Colonic mucosa (tissue), 4 donors: ENCODE results near the gene DBP. TPM values are rescaled to one million over a fixed set of nuclear protein-coding genes. Genes with fewer than 3 reads are reported as not detected.

ENCODE experiments used
- DNase-seq: peaks from one replicate; pipeline ENCODE4 v3.0.0-alpha.2; 2020
- H3K27ac ChIP-seq: fragments of 200-600 bp; one replicate; pipeline ENCODE4 v1.8.0; 2021
- H3K27me3 ChIP-seq: fragments of 200-600 bp; one replicate; pipeline ENCODE4 v1.8.0; 2021
- H3K36me3 ChIP-seq: fragments of 200-600 bp; one replicate; pipeline ENCODE4 v1.8.0; 2021
- H3K4me1 ChIP-seq: fragments of 200-600 bp; one replicate; pipeline ENCODE4 v1.8.0; 2021; ENCODE audit warnings: mild to moderate bottlenecking
- H3K4me3 ChIP-seq: fragments of 200-600 bp; one replicate; pipeline ENCODE4 v1.8.0; 2021
- H3K9ac ChIP-seq, 2 donors: one replicate each; pipeline ENCODE4 v1.7.0; 2013; ENCODE audit warnings: control low read depth in 2 of 2, low read depth in 2 of 2, low read length in 2 of 2
- H3K9me3 ChIP-seq: fragments of 200-600 bp; one replicate; pipeline ENCODE4 v1.8.0; 2021
- intact Hi-C: fragments of 100-400 bp; cut with DNase I; formaldehyde crosslinking; loops from one replicate; pipeline ENCODE4 v1.14.1; 2022
- total RNA-seq, 2 donors: library from RNA; stranded (reverse); fragmentation: NEBNext Ultra II Directional in 1 of 2; extraction: Animal tissue kit (Norgen Biotek cat#: 25700) in 1 of 2; gene quantifications; one replicate each; pipeline ENCODE4 v1.2.1, GENCODE V29; 2021
- TF ChIP-seq, protein P1 (sequence below): fragments of 200-600 bp; IDR thresholded peaks from one replicate; pipeline ENCODE4 v1.8.0; 2022; ENCODE audit warnings: antibody characterized with exemption, mild to moderate bottlenecking
- donor health status: healthy.
- donor health status: DM: no; HTN: no; CAD: no.
- donor health status: DM: no; HTN: no; CAD: no.

DBP gene
- total RNA-seq, 2 donors from 2014 or later = 4.7 to 8.9 TPM

DNA sequence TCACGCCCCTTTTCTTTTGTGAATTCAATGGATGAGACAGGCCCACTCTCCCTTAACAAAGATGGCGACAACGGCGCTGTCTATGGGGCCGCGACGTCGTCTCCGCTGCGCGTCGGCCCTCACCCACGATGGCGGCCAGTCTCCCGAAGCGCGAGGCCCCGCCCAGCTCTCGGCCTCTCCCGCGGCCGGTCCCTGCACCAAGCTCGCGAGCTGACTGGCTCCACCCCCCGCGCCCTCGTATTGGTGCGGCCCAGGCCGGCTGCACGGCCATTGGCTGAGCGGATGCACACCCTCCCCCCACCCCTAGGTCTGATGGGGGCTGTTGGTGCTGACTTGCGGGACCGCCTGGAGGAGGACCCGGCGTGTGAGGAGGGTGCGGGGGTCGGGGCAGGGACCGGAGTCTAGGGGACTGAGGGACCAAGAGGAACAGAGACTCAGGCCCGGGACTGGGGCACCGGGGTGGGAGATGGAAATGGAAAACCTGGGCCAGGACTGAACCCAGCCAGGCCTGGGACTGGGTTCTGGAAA, 13.0 kb downstream of the DBP start:
- intact Hi-C loops = no loop called here
- no peaks in the 10 kb centered on the region for H3K36me3 ChIP-seq
- H3K9ac ChIP-seq = peak overlapping the region; percentile 76 to 79
- TF ChIP-seq, protein P1, sequence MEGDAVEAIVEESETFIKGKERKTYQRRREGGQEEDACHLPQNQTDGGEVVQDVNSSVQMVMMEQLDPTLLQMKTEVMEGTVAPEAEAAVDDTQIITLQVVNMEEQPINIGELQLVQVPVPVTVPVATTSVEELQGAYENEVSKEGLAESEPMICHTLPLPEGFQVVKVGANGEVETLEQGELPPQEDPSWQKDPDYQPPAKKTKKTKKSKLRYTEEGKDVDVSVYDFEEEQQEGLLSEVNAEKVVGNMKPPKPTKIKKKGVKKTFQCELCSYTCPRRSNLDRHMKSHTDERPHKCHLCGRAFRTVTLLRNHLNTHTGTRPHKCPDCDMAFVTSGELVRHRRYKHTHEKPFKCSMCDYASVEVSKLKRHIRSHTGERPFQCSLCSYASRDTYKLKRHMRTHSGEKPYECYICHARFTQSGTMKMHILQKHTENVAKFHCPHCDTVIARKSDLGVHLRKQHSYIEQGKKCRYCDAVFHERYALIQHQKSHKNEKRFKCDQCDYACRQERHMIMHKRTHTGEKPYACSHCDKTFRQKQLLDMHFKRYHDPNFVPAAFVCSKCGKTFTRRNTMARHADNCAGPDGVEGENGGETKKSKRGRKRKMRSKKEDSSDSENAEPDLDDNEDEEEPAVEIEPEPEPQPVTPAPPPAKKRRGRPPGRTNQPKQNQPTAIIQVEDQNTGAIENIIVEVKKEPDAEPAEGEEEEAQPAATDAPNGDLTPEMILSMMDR = no peak
- no peaks in the 10 kb centered on the region for H3K27me3 ChIP-seq
- peaks cover 11% of the 10 kb centered on the region for H3K4me1 ChIP-seq
- no peaks in the 10 kb centered on the region for H3K9me3 ChIP-seq
- H3K4me3 ChIP-seq = peak overlapping the region; percentile 42
- DNase-seq = peak; percentile 98
- H3K27ac ChIP-seq = peak overlapping the region; percentile 54

- peak overlapping the region in 1 of 2 donors; percentile 76 for H3K9ac ChIP-seq
- TF ChIP-seq, protein P1 = no peak
- H3K27ac ChIP-seq = peak overlapping the region; percentile 54
- intact Hi-C loops = no loop called here
- H3K4me3 ChIP-seq = peak overlapping the region; percentile 42
- H3K27me3 ChIP-seq = no peaks in the 10 kb centered on the region
- peaks cover 11% of the 10 kb centered on the region for H3K4me1 ChIP-seq
- DNase-seq = no peak
- H3K36me3 ChIP-seq = no peaks in the 10 kb centered on the region
- H3K9me3 ChIP-seq = no peaks in the 10 kb centered on the region
Observed at GRCh38 chr19:48623556-48624066, 13.6 kb downstream of the DBP start.

DNA sequence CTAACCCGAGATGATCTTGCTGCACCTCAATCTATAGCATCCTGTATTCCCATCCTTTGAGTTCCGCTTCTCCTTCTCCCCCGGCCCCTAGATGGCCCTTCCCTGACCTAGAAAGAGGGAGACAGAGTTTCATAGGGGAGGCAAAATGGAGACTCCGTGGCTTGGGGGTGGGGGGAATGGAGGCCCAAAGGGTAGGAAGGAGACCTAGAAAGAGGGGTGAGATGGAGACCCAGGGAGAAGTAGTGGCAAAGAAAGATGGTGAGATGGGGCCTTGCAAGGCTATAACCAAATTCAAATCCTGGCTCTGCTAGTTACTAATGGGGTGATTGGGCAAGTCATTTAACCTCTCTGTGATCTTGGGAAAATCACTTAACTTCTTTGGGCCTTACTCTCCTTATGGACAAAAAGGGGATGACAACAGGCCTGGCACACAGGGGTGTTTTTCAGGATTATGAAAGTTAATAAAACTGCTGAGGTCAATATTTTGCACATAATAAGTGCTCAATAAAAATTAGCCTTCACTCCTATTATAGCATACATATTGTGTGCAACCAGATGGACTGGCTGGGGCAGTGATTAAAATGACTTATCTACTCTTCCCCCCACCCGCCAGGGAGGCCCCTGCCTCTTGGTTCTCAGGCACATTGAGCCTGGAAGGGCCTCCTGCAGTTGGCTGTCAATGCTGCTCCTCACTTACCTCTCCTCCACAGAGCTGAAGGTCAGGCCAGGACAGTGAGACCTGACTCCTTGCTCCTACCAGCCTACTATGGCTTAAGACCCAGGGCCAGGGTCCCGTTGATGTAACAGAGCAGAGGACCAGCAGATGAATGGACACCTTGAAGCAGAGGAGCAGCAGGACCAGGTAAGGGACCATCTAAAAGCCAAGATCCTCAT, 17.2 kb downstream of the DBP start:
- Histone ChIP-seq H3K9me3 (no peaks in the 10 kb centered on the region), H3K27ac (peak overlapping the region; percentile 93), H3K4me3 (peak overlapping the region; percentile 88), H3K27me3 (no peaks in the 10 kb centered on the region), H3K36me3 (peaks cover 4% of the 10 kb centered on the region), H3K4me1 (peaks cover 17% of the 10 kb centered on the region), H3K9ac (peak overlapping the region; percentile 81 to 100)
- intact Hi-C loops = loop anchor here (10.0 kb wide), 1 partner anchor 295 kb away; the partner anchor contains the start of gene EMP3
- DNase-seq = peak; percentile 21
- TF ChIP-seq, protein P1 = no peak

GRCh38 chr19:48618916-48619691, 18.1 kb downstream of the DBP start, which contains the start of the genes RPL18 and SPHK2:
Gene RPL18, minus strand, starts transcription at chr19:48619178. Its CDS starts 35 bp downstream, at chr19:48619143.
Gene SPHK2, plus strand, starts transcription at chr19:48619506. Its CDS starts 1,009 bp downstream, at chr19:48620515.
- H3K36me3 ChIP-seq = peaks cover 4% of the 10 kb centered on the region
- DNase-seq = peak; percentile 97
- TF ChIP-seq, protein P1 = no peak
- intact Hi-C loops = loop anchor here (10.0 kb wide), 1 partner anchor 294 kb away; the partner anchor contains the start of gene EMP3
- H3K4me1 ChIP-seq = peaks cover 17% of the 10 kb centered on the region
- peak within 1 kb of the TSS; percentile 88 for H3K4me3 ChIP-seq
- no peaks in the 10 kb centered on the region for H3K9me3 ChIP-seq
- H3K9ac ChIP-seq = peak within 1 kb of the TSS; percentile 81 to 100
- no peaks in the 10 kb centered on the region for H3K27me3 ChIP-seq
- peak within 1 kb of the TSS; percentile 93 for H3K27ac ChIP-seq
